ENCODE data around the gene CSPG4. TPM values are rescaled to one million over a fixed set of nuclear protein-coding genes. Genes with fewer than 3 reads are reported as not detected.

The CSPG4 gene
- total and polyA plus RNA-seq, 10 of the 15 experiments (the other 5 are each of a cell fraction or from before 2014, with no cell fraction given), result 0.02 to 2.2 (median 0.76) TPM

- in situ Hi-C loops (cut with MboI) (loop anchor here (10.0 kb wide), 1 partner anchor 405 kb away; no protein-coding TSS in a partner anchor), intact Hi-C loops (cut with micrococcal nuclease; ENCODE audit: unreplicated experiment) (loop anchor here (5.0 kb wide), 1 partner anchor 42 kb away; no protein-coding TSS in a partner anchor)
- H3K4me3 ChIP-seq, result no peak overlapping the region
- no peak overlapping the region for H3K4me2 ChIP-seq (ENCODE audit: control insufficient read depth, insufficient read depth)
- CTCF ChIA-PET, result interaction anchor here (0.6 to 3.9 kb wide), 8 partner anchors 9 to 959 kb away, joined by 3 to 46 read pairs (median 4); no protein-coding TSS in a partner anchor
- no peak overlapping the region for H3K9ac ChIP-seq (ENCODE audit: control insufficient read depth, insufficient read depth, low read length)
- no peaks in the 10 kb centered on the region for H3K9me3 ChIP-seq (replicated peaks; ENCODE audit: control insufficient read depth, insufficient read depth, low read length)
- no TSS peak for BruUV-seq (replicated peaks)
- no peak for TF ChIP-seq CBX3 (IDR thresholded peaks at IDR 0.05; ENCODE audit: borderline replicate concordance, low read depth)
- TF ChIP-seq ZNF24 (IDR thresholded peaks at IDR 0.05), result no peak
- no peaks in the 10 kb centered on the region for H3K36me3 ChIP-seq (ENCODE audit: control insufficient read depth in 2 of 2, insufficient read depth in 2 of 2, low read length in 1 of 2)
- FAIRE-seq (no peak), DNase-seq (ENCODE audit: low read depth, low spot score) (no peak), ATAC-seq (no peak)
- RAD21 ChIA-PET (ENCODE audit: unreplicated experiment), result interaction anchor here (0.8 to 0.9 kb wide), 2 partner anchors 43 to 73 kb away, joined by 3 to 4 read pairs; no protein-coding TSS in a partner anchor
- no peak overlapping the region for H2AFZ ChIP-seq (ENCODE audit: control insufficient read depth, low read depth, low read length)
- H3K4me1 ChIP-seq (ENCODE audit: control insufficient read depth, insufficient read depth, low read length), result no peaks in the 10 kb centered on the region
- H3K79me2 ChIP-seq (ENCODE audit: control insufficient read depth, insufficient read depth, low read length), result no peaks in the 10 kb centered on the region
- 47% methylated on average over 10 of the region's 10 CpGs for WGBS (ENCODE audit: insufficient coverage, insufficient replicate concordance, low lambda C conversion rate, missing lambda C conversion rate)
- SMC1A ChIA-PET (ENCODE audit: uncharacterized antibody, unreplicated experiment), result interaction anchor here (1.1 to 2.8 kb wide), 3 partner anchors 26 to 73 kb away, joined by 3 to 14 read pairs (median 7); no protein-coding TSS in a partner anchor
- H3K27me3 ChIP-seq (replicated peaks in 1 of 2; ENCODE audit: control insufficient read depth in 2 of 2, insufficient read depth in 2 of 2, low read length in 1 of 2), result no peaks in the 10 kb centered on the region; a peak in 1 of 4 replicates
- no peak overlapping the region for H3K27ac ChIP-seq (ENCODE audit: control insufficient read depth, insufficient read depth)
- POLR2A ChIA-PET, result interaction anchor here (0.5 kb wide), 1 partner anchor 275 kb away, joined by 3 read pairs; no protein-coding TSS in a partner anchor
- H4K20me1 ChIP-seq (ENCODE audit: control insufficient read depth, insufficient read depth), result no peaks in the 10 kb centered on the region
These were observed 16.9 kb upstream of the CSPG4 start for GRCh38 chr15:75729326-75730069.

DNA sequence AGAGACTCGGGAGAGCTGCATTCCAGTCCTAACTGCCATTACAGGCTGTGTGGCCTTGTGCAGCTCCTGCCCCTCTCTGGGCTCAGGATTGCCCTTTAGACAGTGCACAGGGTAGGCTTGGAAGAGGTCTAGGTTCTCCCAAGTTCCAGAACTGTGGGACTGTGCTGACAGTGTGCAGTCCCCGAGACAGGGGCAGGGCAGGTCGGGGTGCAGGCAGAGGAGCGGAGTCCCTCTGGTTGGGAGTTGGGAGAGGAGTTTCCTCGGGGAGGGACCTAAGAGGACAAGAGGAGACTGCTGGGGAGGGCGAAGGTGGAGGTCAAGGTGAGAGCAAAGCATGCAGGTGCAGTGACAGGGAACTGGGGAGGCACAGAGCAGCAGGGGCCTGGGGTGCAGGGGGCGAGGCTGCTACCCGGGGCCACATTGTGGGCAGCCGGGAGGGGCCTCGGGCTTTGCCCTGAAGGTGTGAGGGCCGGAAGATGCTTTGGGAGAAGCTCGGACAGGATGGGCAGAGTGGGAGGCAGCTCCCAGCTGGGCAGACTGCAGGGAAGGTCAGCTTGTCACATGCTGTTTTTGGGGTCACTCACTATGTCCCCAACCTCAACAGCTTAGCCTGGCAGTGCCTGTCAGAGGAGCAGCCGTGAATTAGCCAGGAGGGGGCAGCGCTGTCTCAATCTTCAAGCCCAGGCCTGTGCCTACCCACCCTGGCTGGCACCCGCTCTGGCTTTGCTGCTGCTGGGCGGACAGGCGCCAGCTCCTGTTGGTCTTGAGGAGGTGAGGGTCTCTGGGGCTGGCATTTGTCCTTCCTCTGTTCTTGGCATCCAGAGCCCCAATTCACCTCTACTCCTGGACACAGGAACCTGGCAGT is 15.4 kb upstream of the CSPG4 start:
- intact Hi-C loops (cut with micrococcal nuclease; ENCODE audit: unreplicated experiment) (loop anchor here (1.0 kb wide), 1 partner anchor 74 kb away; no protein-coding TSS in a partner anchor), in situ Hi-C loops (cut with MboI) (loop anchor here (10.0 kb wide), 1 partner anchor 407 kb away; no protein-coding TSS in a partner anchor)
- Histone ChIP-seq H3K4me2 (ENCODE audit: control insufficient read depth, insufficient read depth) (no peak overlapping the region), H2AFZ (ENCODE audit: control insufficient read depth, low read depth, low read length) (no peak overlapping the region), H3K27ac (ENCODE audit: control insufficient read depth, insufficient read depth) (no peak overlapping the region), H3K27me3 (replicated peaks in 1 of 2; ENCODE audit: control insufficient read depth in 2 of 2, insufficient read depth in 2 of 2, low read length in 1 of 2) (no peaks in the 10 kb centered on the region; a peak in 1 of 4 replicates), H3K79me2 (ENCODE audit: control insufficient read depth, insufficient read depth, low read length) (no peaks in the 10 kb centered on the region), H3K9ac (ENCODE audit: control insufficient read depth, insufficient read depth, low read length) (no peak overlapping the region), H4K20me1 (ENCODE audit: control insufficient read depth, insufficient read depth) (no peaks in the 10 kb centered on the region), H3K36me3 (ENCODE audit: control insufficient read depth in 2 of 2, insufficient read depth in 2 of 2, low read length in 1 of 2) (no peaks in the 10 kb centered on the region), H3K4me3 (no peak overlapping the region), H3K9me3 (replicated peaks; ENCODE audit: control insufficient read depth, insufficient read depth, low read length) (no peaks in the 10 kb centered on the region), H3K4me1 (ENCODE audit: control insufficient read depth, insufficient read depth, low read length) (peaks cover 3% of the 10 kb centered on the region; the same call in 1 of the 2 replicates)
- 25% methylated on average over 16 of the region's 17 CpGs for WGBS (ENCODE audit: insufficient coverage, insufficient replicate concordance, low lambda C conversion rate, missing lambda C conversion rate)
- RAD21 ChIA-PET (ENCODE audit: unreplicated experiment), result interaction anchor here (1.3 kb wide), 1 partner anchor 74 kb away, joined by 8 read pairs; no protein-coding TSS in a partner anchor
- DNase-seq (ENCODE audit: low read depth, low spot score) (no peak), FAIRE-seq (no peak), ATAC-seq (peak; percentile 75)
- BruUV-seq (replicated peaks), result no TSS peak
- POLR2A ChIA-PET, result no interaction called here
- SMC1A ChIA-PET (ENCODE audit: uncharacterized antibody, unreplicated experiment), result interaction anchor here (1.8 to 2.8 kb wide), 2 partner anchors 72 to 74 kb away, joined by 7 to 14 read pairs; no protein-coding TSS in a partner anchor
- CTCF ChIA-PET, result interaction anchor here (0.5 to 3.9 kb wide), 5 partner anchors 42 to 83 kb away, joined by 3 to 46 read pairs (median 3); no protein-coding TSS in a partner anchor
- TF ChIP-seq RAD21 (IDR thresholded peaks at IDR 0.05; ENCODE audit: insufficient read depth, low read depth, low read length) (peak; percentile 53), KDM1A (IDR thresholded peaks at IDR 0.05; ENCODE audit: borderline replicate concordance) (no peak)
- TF ChIP-seq, protein P1, sequence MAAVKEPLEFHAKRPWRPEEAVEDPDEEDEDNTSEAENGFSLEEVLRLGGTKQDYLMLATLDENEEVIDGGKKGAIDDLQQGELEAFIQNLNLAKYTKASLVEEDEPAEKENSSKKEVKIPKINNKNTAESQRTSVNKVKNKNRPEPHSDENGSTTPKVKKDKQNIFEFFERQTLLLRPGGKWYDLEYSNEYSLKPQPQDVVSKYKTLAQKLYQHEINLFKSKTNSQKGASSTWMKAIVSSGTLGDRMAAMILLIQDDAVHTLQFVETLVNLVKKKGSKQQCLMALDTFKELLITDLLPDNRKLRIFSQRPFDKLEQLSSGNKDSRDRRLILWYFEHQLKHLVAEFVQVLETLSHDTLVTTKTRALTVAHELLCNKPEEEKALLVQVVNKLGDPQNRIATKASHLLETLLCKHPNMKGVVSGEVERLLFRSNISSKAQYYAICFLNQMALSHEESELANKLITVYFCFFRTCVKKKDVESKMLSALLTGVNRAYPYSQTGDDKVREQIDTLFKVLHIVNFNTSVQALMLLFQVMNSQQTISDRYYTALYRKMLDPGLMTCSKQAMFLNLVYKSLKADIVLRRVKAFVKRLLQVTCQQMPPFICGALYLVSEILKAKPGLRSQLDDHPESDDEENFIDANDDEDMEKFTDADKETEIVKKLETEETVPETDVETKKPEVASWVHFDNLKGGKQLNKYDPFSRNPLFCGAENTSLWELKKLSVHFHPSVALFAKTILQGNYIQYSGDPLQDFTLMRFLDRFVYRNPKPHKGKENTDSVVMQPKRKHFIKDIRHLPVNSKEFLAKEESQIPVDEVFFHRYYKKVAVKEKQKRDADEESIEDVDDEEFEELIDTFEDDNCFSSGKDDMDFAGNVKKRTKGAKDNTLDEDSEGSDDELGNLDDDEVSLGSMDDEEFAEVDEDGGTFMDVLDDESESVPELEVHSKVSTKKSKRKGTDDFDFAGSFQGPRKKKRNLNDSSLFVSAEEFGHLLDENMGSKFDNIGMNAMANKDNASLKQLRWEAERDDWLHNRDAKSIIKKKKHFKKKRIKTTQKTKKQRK (IDR thresholded peaks at IDR 0.05; ENCODE audit: low read depth, low read length), result no peak
